ENCODE results near the gene IGSF11. TPM values are rescaled to one million over a fixed set of nuclear protein-coding genes. Genes with fewer than 3 reads are reported as not detected.
A peak's percentile ranks its signal among the peaks of the same experiment; 100 is the strongest.

Gene IGSF11
- total RNA-seq, 1 donor from 2014 or later = 3.1 TPM

- DNase-seq (ENCODE audit: missing footprints) = no peak
- intact Hi-C loops (cut with DNase I) = loop anchor here (5.0 kb wide), 1 partner anchor 51 kb away; no protein-coding TSS in a partner anchor
- ATAC-seq = no peak
Observed at GRCh38 chr3:118966700-118967099, 67.9 kb downstream of the IGSF11 start.

DNA sequence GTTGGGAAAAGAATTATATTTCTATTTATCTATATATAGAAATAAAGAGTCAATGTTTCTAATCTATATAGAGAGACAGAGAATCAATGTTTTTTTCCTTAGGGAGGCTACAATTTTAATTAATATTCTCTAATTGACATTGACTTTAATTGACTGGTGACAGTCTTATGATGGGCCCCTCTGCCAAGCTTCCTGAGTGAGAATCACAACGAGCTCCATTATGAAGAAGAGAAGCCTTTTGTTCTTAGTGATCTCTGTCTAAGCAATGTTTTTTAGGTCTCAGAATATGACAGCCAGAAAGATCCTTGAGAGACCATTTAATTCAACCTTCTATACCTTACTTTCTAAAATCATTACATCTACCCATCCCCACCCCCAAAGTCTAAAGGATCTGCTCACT is 70.9 kb downstream of the IGSF11 start:
- no peak for DNase-seq (ENCODE audit: missing footprints)
- intact Hi-C loops (cut with DNase I) = no loop called here

GRCh38 chr3:118960876-118961450 is 73.7 kb downstream of the IGSF11 start:
- intact Hi-C loops (cut with DNase I) = no loop called here
- ATAC-seq (no peak), DNase-seq (ENCODE audit: missing footprints) (no peak)

More for the DNA sequence above, 70.9 kb downstream of the IGSF11 start:
- ATAC-seq = no peak

GRCh38 chr3:118955914-118956556 is 78.6 kb downstream of the IGSF11 start:
- ATAC-seq = no peak
- no peak for DNase-seq (ENCODE audit: missing footprints)
- intact Hi-C loops (cut with DNase I) = no loop called here

- intact Hi-C loops (cut with DNase I) = no loop called here
- ATAC-seq = no peak
Observed at GRCh38 chr3:118951089-118951488, 83.6 kb downstream of the IGSF11 start.

DNA sequence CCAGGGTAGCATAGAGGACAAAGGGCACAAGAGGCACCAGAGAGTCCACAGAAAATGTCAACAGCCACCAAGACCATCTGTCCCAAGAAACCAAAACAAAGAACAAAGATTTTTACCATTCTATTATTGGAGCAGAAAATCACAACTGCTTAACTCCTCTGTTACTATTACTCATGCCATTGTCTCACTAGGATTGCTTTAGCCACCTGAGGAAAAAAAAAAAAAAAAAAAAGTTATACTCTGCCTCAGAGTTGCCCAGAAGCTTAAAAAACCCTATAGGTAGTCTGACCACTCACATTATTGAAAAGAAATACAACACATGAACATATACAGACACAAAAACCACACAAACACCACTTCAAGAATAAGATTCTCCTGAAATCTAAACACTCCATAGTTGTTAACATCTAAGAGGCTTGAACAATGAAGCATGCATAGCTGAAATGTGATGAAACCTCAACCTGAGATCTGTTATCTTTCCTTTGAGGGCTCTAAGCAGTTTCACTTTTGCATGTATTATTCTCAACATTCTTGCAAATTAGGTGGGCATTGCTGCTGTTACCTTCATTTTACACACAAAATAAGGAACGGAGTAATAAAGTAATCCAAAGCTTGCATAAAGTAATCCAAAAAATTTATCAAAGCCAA is 85.4 kb downstream of the IGSF11 start:
- no peak for ATAC-seq
- intact Hi-C loops (cut with DNase I) = loop anchor here (10.0 kb wide), 1 partner anchor 86 kb away; the partner anchor contains the start of gene IGSF11
- no peak for DNase-seq (ENCODE audit: missing footprints)

More at GRCh38 chr3:118951089-118951488, 83.6 kb downstream of the IGSF11 start:
- DNase-seq (ENCODE audit: missing footprints) = no peak

GRCh38 chr3:118948146-118948545 is 86.5 kb downstream of the IGSF11 start:
- intact Hi-C loops (cut with DNase I) = loop anchor here (10.0 kb wide), 1 partner anchor 87 kb away; the partner anchor contains the start of gene IGSF11
- ATAC-seq (no peak), DNase-seq (ENCODE audit: missing footprints) (no peak)

DNA sequence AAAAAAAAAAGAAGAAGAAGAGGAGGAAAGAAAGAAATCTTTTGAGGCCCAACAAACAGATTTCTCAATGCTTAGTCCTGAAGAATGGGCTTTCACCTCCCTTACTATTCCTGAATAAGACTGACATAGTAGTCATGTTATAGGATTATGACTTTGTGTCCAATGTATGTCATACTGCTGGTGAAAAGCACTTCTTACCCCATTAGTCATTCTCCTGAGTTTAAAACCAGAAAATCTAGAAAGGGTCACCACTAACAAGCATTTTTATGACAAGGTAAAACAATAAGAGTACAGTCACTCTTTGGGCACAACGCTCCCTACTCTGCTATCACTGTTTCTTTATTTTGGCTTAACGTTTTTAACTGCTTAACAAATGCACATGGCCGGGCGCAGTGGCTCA is 88.2 kb downstream of the IGSF11 start:
- intact Hi-C loops (cut with DNase I) = loop anchor here (10.0 kb wide), 1 partner anchor 88 kb away; the partner anchor contains the start of gene IGSF11
- DNase-seq (ENCODE audit: missing footprints) (no peak), ATAC-seq (no peak)

GRCh38 chr3:118945834-118946233 is 88.8 kb downstream of the IGSF11 start:
- intact Hi-C loops (cut with DNase I) = loop anchor here (10.0 kb wide), 1 partner anchor 89 kb away; the partner anchor contains the start of gene IGSF11
- no peak for DNase-seq (ENCODE audit: missing footprints)
- ATAC-seq = no peak

DNA sequence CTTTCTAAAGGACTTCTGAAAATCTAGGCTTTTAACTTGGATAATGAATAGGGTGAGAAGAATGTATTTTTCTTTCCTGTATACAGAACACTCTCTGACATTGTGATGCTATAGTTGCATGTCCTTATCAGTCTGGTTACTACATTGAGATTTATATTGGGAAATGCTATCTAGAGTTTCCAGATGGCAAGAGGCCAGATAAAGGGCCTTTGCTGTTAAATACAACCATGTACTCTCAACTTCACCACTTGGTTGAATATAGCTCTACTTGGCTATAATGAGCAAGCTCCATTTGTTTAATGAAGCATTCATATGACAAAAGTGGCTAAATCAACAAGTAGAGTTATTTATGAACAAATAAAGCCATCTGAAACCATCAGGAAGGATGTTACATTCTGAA is 91.0 kb downstream of the IGSF11 start:
- no peak for DNase-seq (ENCODE audit: missing footprints)
- ATAC-seq = no peak
- intact Hi-C loops (cut with DNase I) = loop anchor here (10.0 kb wide), 1 partner anchor 91 kb away; the partner anchor contains the start of gene IGSF11

- no peak for DNase-seq (ENCODE audit: missing footprints)
- ATAC-seq = no peak
- intact Hi-C loops (cut with DNase I) = loop anchor here (10.0 kb wide), 1 partner anchor 92 kb away; the partner anchor contains the start of gene IGSF11
Observed at GRCh38 chr3:118942671-118943070, 92.0 kb downstream of the IGSF11 start.

- intact Hi-C loops (cut with DNase I) = loop anchor here (10.0 kb wide), 1 partner anchor 93 kb away; the partner anchor contains the start of gene IGSF11
- ATAC-seq (no peak), DNase-seq (ENCODE audit: missing footprints) (no peak)
Observed at GRCh38 chr3:118942195-118942594, 92.5 kb downstream of the IGSF11 start.

GRCh38 chr3:118941236-118941635 is 93.4 kb downstream of the IGSF11 start:
- ATAC-seq = no peak
- intact Hi-C loops (cut with DNase I) = loop anchor here (10.0 kb wide), 1 partner anchor 94 kb away; the partner anchor contains the start of gene IGSF11
- no peak for DNase-seq (ENCODE audit: missing footprints)

GRCh38 chr3:118938183-118938961 is 96.3 kb downstream of the IGSF11 start:
- ATAC-seq (no peak), DNase-seq (ENCODE audit: missing footprints) (no peak)
- intact Hi-C loops (cut with DNase I) = no loop called here

DNA sequence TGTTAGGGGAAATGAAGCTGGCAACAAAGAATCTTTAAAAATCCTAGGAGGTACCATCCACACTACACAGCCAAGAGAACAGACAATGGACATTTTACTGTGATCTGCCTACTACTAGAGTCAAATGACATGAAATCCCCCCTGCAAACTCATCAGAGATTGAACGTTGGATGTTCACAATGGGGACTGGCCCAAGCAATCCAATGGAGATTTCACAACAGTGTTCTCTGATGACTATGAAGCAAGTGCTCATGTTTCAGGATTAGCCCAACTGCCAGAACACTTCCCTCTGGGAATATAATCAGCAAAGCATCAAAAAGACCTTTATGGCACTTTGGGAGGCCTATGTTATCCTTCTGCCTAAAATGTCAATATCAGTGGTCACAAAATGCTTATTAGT is 97.8 kb downstream of the IGSF11 start:
- intact Hi-C loops (cut with DNase I) = no loop called here
- ATAC-seq (no peak), DNase-seq (ENCODE audit: missing footprints) (no peak)

DNA sequence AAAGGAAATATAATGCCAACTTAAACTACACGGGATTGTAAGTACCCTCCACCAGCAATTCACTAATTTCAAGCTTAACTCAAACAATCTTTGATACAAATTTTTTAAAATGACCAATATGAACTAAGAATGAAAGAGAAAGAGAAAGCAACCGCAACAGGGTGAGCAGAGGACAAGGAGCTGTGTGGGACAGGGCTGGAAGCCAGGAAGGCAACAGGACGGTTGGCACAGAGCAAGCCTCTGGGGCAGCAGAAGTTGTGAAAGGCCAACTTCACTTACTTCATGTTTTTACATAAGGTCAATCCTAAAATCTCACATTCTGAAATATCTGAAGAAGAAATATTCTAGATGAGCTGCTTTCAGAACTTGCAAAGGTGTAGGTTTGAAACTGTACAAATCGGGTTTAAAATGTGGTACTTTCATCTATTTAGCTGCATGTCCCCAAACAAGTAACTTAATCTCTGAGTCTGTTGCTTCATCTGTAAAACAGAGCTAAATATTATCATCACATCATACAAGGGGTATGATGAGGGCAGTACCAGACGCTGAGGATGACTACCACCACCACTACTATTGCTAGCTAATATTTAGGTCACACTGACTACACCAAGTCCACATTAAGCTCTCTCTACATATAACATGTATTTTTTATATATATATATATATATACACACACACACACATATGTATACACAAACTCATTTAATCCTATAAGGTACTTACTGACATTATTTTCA is 101.7 kb downstream of the IGSF11 start:
- intact Hi-C loops (cut with DNase I) = no loop called here
- DNase-seq (ENCODE audit: missing footprints) (no peak), ATAC-seq (peak; percentile 79)

- intact Hi-C loops (cut with DNase I) = no loop called here
- DNase-seq (ENCODE audit: missing footprints) = no peak
- no peak for ATAC-seq
Observed at GRCh38 chr3:118931996-118932395, 102.7 kb downstream of the IGSF11 start.

GRCh38 chr3:118927449-118927848 is 107.2 kb downstream of the IGSF11 start:
- intact Hi-C loops (cut with DNase I) = no loop called here
- ATAC-seq (no peak), DNase-seq (ENCODE audit: missing footprints) (no peak)
